GM23338 (cell line): Measurements from ENCODE around the gene CGNL1. TPM values are rescaled to one million over a fixed set of nuclear protein-coding genes. Genes with fewer than 3 reads are reported as not detected.

Experiments used
- ATAC-seq: fragments of 200-7000 bp; cut with Tn5 transposase; 3 replicates; pipeline ENCODE4 v1.9.1; 2020
- DNase-seq: peaks from one replicate; pipeline ENCODE4 v3.0.0-alpha.2; 2015; ENCODE audit warnings: low spot score
- H2AFZ ChIP-seq: fragments of 200-600 bp; sonication (generic); 2 replicates; pipeline ENCODE4 v1.8.0; 2016; ENCODE audit warnings: antibody characterized with exemption, mild to moderate bottlenecking, moderate library complexity
- H3F3A ChIP-seq: fragments of 200-600 bp; sonication (generic); replicated peaks from 2 replicates; pipeline ENCODE4 v1.8.0; 2017; ENCODE audit warnings: antibody characterized with exemption, mixed run types, low read depth
- H3K27ac ChIP-seq: fragments of 200-600 bp; sonication (generic); 2 replicates; pipeline ENCODE4 v1.6.1; 2016; ENCODE audit warnings: low read depth
- H3K27me3 ChIP-seq: fragments of 200-600 bp; sonication (generic); 2 replicates; pipeline ENCODE4 v1.8.0; 2016; ENCODE audit warnings: mild to moderate bottlenecking, mixed run types, moderate library complexity; ENCODE audit not compliant: insufficient read depth
- H3K36me3 ChIP-seq: fragments of 200-600 bp; sonication (generic); 2 replicates; pipeline ENCODE4 v1.8.0; 2016; ENCODE audit warnings: mild to moderate bottlenecking; ENCODE audit not compliant: insufficient read depth
- H3K4me1 ChIP-seq: fragments of 200-600 bp; sonication (generic); 2 replicates; pipeline ENCODE4 v1.8.0; 2016; ENCODE audit warnings: mild to moderate bottlenecking, moderate library complexity; ENCODE audit not compliant: insufficient read depth
- H3K4me2 ChIP-seq: fragments of 200-600 bp; sonication (generic); 2 replicates; pipeline ENCODE4 v1.7.1; 2017; ENCODE audit warnings: mixed run types
- H3K4me3 ChIP-seq: fragments of 200-600 bp; sonication (generic); 2 replicates; pipeline ENCODE4 v1.6.1; 2016; ENCODE audit warnings: mixed run types
- H3K79me2 ChIP-seq: fragments of 200-600 bp; sonication (generic); replicated peaks from 2 replicates; pipeline ENCODE4 v1.8.0; 2017; ENCODE audit warnings: mild to moderate bottlenecking; ENCODE audit not compliant: insufficient read depth
- H3K9me2 ChIP-seq: fragments of 200-600 bp; sonication (generic); 2 replicates; pipeline ENCODE4 v1.8.0; 2017; ENCODE audit not compliant: insufficient read depth
- H4K20me1 ChIP-seq: fragments of 200-600 bp; sonication (generic); replicated peaks from 2 replicates; pipeline ENCODE4 v1.8.0; 2017; ENCODE audit warnings: mild to moderate bottlenecking; ENCODE audit not compliant: insufficient read depth
- H3K27ac Mint-ChIP-seq: 2 replicates; pipeline ENCODE4 v1.8.0; 2020; ENCODE audit warnings: inconsistent platforms, mild to moderate bottlenecking, moderate library complexity, mixed read lengths
- H3K27me3 Mint-ChIP-seq: 3 replicates; pipeline ENCODE4 v1.8.0; 2022; ENCODE audit warnings: low read depth, mild to moderate bottlenecking, moderate library complexity, mixed read lengths, inconsistent platforms; ENCODE audit not compliant: insufficient read depth, poor library complexity
- H3K36me3 Mint-ChIP-seq: 3 replicates; pipeline ENCODE4 v1.8.0; 2021; ENCODE audit warnings: low read depth, mild to moderate bottlenecking, inconsistent platforms, moderate library complexity, mixed read lengths
- H3K4me1 Mint-ChIP-seq: 3 replicates; pipeline ENCODE4 v1.8.0; 2020; ENCODE audit warnings: mild to moderate bottlenecking, inconsistent platforms, mixed read lengths
- H3K4me3 Mint-ChIP-seq: 3 replicates; pipeline ENCODE4 v1.8.0; 2021; ENCODE audit warnings: moderate library complexity, mild to moderate bottlenecking, inconsistent platforms, mixed read lengths
- H3K9me3 Mint-ChIP-seq: 3 replicates; pipeline ENCODE4 v1.8.0; 2020; ENCODE audit warnings: moderate library complexity, mild to moderate bottlenecking, inconsistent platforms, mixed read lengths
- CREB1 ChIP-seq: fragments of 250-450 bp; sonication (Bioruptor Pico); IDR thresholded peaks from 2 replicates; pipeline ENCODE4 v1.5.0; 2020; ENCODE audit warnings: low read depth, mild to moderate bottlenecking, moderate library complexity
- polyA plus RNA-seq: library from polyadenylated mRNA; unstranded; fragments of >200 nt; fragmentation: Nextera tagmentation; extraction: Ambion mirVana; gene quantifications from 2 replicates; pipeline ENCODE4 v1.2.1, GENCODE V29; 2016
- total RNA-seq: library from RNA; depleted of rRNA; stranded (reverse); fragments of >200 nt; shearing (Covaris generic); gene quantifications from 2 replicates; pipeline ENCODE4 v1.2.3, GENCODE V29; 2014
- TF ChIP-seq, protein P1 (sequence below): fragments of 250-450 bp; sonication (Bioruptor Pico); IDR thresholded peaks from 2 replicates; pipeline ENCODE4 v1.5.0; 2020; ENCODE audit warnings: mild to moderate bottlenecking, moderate library complexity

Gene CGNL1
- total and polyA plus RNA-seq, 2 experiments from 2014 or later, result 20.0 to 57.8 TPM

- peaks cover 35% of the 10 kb centered on the region for H3K36me3 Mint-ChIP-seq
- TF ChIP-seq CREB1 (CRISPR knock-in tag), result no peak
- TF ChIP-seq, protein P1, sequence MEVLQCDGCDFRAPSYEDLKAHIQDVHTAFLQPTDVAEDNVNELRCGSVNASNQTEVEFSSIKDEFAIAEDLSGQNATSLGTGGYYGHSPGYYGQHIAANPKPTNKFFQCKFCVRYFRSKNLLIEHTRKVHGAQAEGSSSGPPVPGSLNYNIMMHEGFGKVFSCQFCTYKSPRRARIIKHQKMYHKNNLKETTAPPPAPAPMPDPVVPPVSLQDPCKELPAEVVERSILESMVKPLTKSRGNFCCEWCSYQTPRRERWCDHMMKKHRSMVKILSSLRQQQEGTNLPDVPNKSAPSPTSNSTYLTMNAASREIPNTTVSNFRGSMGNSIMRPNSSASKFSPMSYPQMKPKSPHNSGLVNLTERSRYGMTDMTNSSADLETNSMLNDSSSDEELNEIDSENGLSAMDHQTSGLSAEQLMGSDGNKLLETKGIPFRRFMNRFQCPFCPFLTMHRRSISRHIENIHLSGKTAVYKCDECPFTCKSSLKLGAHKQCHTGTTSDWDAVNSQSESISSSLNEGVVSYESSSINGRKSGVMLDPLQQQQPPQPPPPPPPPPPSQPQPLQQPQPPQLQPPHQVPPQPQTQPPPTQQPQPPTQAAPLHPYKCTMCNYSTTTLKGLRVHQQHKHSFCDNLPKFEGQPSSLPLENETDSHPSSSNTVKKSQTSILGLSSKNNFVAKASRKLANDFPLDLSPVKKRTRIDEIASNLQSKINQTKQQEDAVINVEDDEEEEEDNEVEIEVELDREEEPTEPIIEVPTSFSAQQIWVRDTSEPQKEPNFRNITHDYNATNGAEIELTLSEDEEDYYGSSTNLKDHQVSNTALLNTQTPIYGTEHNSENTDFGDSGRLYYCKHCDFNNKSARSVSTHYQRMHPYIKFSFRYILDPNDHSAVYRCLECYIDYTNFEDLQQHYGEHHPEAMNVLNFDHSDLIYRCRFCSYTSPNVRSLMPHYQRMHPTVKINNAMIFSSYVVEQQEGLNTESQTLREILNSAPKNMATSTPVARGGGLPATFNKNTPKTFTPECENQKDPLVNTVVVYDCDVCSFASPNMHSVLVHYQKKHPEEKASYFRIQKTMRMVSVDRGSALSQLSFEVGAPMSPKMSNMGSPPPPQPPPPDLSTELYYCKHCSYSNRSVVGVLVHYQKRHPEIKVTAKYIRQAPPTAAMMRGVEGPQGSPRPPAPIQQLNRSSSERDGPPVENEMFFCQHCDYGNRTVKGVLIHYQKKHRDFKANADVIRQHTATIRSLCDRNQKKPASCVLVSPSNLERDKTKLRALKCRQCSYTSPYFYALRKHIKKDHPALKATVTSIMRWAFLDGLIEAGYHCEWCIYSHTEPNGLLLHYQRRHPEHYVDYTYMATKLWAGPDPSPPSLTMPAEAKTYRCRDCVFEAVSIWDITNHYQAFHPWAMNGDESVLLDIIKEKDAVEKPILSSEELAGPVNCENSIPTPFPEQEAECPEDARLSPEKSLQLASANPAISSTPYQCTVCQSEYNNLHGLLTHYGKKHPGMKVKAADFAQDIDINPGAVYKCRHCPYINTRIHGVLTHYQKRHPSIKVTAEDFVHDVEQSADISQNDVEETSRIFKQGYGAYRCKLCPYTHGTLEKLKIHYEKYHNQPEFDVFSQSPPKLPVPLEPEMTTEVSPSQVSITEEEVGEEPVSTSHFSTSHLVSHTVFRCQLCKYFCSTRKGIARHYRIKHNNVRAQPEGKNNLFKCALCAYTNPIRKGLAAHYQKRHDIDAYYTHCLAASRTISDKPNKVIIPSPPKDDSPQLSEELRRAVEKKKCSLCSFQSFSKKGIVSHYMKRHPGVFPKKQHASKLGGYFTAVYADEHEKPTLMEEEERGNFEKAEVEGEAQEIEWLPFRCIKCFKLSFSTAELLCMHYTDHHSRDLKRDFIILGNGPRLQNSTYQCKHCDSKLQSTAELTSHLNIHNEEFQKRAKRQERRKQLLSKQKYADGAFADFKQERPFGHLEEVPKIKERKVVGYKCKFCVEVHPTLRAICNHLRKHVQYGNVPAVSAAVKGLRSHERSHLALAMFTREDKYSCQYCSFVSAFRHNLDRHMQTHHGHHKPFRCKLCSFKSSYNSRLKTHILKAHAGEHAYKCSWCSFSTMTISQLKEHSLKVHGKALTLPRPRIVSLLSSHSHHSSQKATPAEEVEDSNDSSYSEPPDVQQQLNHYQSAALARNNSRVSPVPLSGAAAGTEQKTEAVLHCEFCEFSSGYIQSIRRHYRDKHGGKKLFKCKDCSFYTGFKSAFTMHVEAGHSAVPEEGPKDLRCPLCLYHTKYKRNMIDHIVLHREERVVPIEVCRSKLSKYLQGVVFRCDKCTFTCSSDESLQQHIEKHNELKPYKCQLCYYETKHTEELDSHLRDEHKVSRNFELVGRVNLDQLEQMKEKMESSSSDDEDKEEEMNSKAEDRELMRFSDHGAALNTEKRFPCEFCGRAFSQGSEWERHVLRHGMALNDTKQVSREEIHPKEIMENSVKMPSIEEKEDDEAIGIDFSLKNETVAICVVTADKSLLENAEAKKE (CRISPR knock-in tag), result peak; percentile 49; the same call in 1 of the 2 replicates
- ATAC-seq (peak; percentile 59), DNase-seq (peak; percentile 89)
- H3K4me3 ChIP-seq, result no peak overlapping the region
- H3K27ac Mint-ChIP-seq, result peak overlapping the region; percentile 87
- H3K79me2 ChIP-seq, result no peaks in the 10 kb centered on the region
- H4K20me1 ChIP-seq, result no peaks in the 10 kb centered on the region
- H3K27me3 ChIP-seq, result no peaks in the 10 kb centered on the region
- no peaks in the 10 kb centered on the region for H3F3A ChIP-seq
- H3K9me2 ChIP-seq, result 0 out of 2 replicates have a peak, but pooled peaks cover 2% of the 10 kb centered on the region
- peaks cover 4% of the 10 kb centered on the region; the same call in 1 of the 2 replicates for H3K4me1 ChIP-seq
- no peaks in the 10 kb centered on the region for H3K9me3 Mint-ChIP-seq
- H3K4me1 Mint-ChIP-seq, result peaks cover 31% of the 10 kb centered on the region
- H3K4me3 Mint-ChIP-seq, result no peak overlapping the region; the same call in 2 of the 3 replicates
- no peak overlapping the region for H3K4me2 ChIP-seq
- no peak overlapping the region for H2AFZ ChIP-seq
- H3K27ac ChIP-seq, result peak overlapping the region; percentile 73
- H3K36me3 ChIP-seq, result no peaks in the 10 kb centered on the region
- H3K27me3 Mint-ChIP-seq, result peaks cover 12% of the 10 kb centered on the region
Measured at GRCh38 chr15:57551715-57552677, 175.7 kb downstream of the CGNL1 start.
